Right lobe of liver (tissue), 6 donors: Measurements from ENCODE around the gene ACVR1. TPM values are rescaled to one million over a fixed set of nuclear protein-coding genes. Genes with fewer than 3 reads are reported as not detected.

ENCODE experiments used
- ATAC-seq, 4 donors: fragments of 200-7000 bp; cut with Tn5 transposase; one replicate each; pipeline ENCODE4 v1.9.1; 2020; ENCODE audit warnings: mild to moderate bottlenecking in 4 of 4, moderate library complexity in 4 of 4
- DNase-seq, 3 donors: peaks; one replicate each; pipeline ENCODE4 v3.0.0-alpha.2; 2020
- H3K27ac ChIP-seq, 3 donors: fragments of 200-600 bp; one replicate each; pipeline ENCODE4 v1.8.0; 2022
- H3K27me3 ChIP-seq, 2 donors: fragments of 200-600 bp; one replicate each; pipeline ENCODE4 v1.8.0; 2022
- H3K36me3 ChIP-seq, 4 donors: fragments of 200-600 bp; sonication (generic) in 1 of 4; one replicate each; pipeline versions ENCODE4 v1.5.1 to v1.8.0; 2017 to 2022; ENCODE audit warnings: control low read depth in 1 of 4
- H3K4me1 ChIP-seq, 4 donors: fragments of 200-600 bp; sonication (generic) in 1 of 4; one replicate each; pipeline versions ENCODE4 v1.5.1 to v1.8.0; 2017 to 2022; ENCODE audit warnings: control low read depth in 1 of 4
- H3K4me3 ChIP-seq, 3 donors: fragments of 200-600 bp; one replicate each; pipeline ENCODE4 v1.8.0; 2022
- H3K9me3 ChIP-seq, 4 donors: fragments of 200-600 bp; sonication (generic) in 1 of 4; one replicate each; pipeline versions ENCODE4 v1.5.1 to v1.8.0; 2017 to 2022; ENCODE audit warnings: control low read depth in 1 of 4
- CTCF ChIP-seq, 4 donors: fragments of 200-600 bp in 3 of 4; fragments of 450-650 bp in 1 of 4; IDR thresholded peaks; one replicate each; pipeline versions ENCODE4 v1.5.1 to v1.8.0; 2016 to 2022; ENCODE audit warnings: antibody characterized with exemption in 4 of 4, mild to moderate bottlenecking in 2 of 4
- POLR2A ChIP-seq: fragments of 450-650 bp; IDR thresholded peaks from one replicate; pipeline ENCODE4 v1.6.1; 2017; ENCODE audit warnings: antibody characterized with exemption, mild to moderate bottlenecking
- WGBS: methylation state at CpG from one replicate; pipeline ENCODE4 v1.1.6; 2018; ENCODE audit warnings: low coverage, low lambda C conversion rate; ENCODE audit not compliant: insufficient coverage; ENCODE audit errors: missing lambda C conversion rate; 5-methylcytosine and 5-hydroxymethylcytosine counted together
- intact Hi-C, 2 donors: fragments of 100-400 bp; cut with DNase I; formaldehyde crosslinking; loops; one replicate each; pipeline versions ENCODE4 v1.11.2 to v1.14.1; 2022
- long read RNA-seq: library from polyadenylated mRNA; unstranded; transcript quantifications from one replicate; pipeline ENCODE4 v2.0.0, GENCODE V29; 2019
- total RNA-seq, 6 experiments: library from RNA; depleted of rRNA in 2 of 6; stranded (reverse); fragments of >200 nt in 2 of 6; fragmentation: NEBNext Ultra II Directional in 3 of 6; extraction: Animal tissue kit (Norgen Biotek cat#: 25700) in 3 of 6; gene quantifications; one replicate each; pipeline versions ENCODE4 v1.1.0 to v1.2.4, GENCODE V29; 2016 to 2023
- donor health status: DM: no; HTN: yes; CAD: no.
- donor health status: DM: no; HTN: no; CAD: no.
- donor health status: DM: no; HTN: no; CAD: no.
- donor health status: DM: no; HTN: yes; CAD: no.
- donor health status: DM: no; HTN: yes; CAD: no.

The ACVR1 gene
- total RNA-seq, result 10 to 100 TPM; 10.9 to 25.1 (median 14.6) TPM
- long read RNA-seq, partial matches to known transcripts, result 0 of 1 reads
- long read RNA-seq, other reads (novel, unspliced or antisense), result 1 of 1 reads

- ATAC-seq (peak; percentile 83 to 91 (median 85)), DNase-seq (peak; percentile 96 to 98 (median 97))
- TF ChIP-seq POLR2A (peak; percentile 81), CTCF (IDR thresholded peaks at IDR 0.05) (peak; percentile 19 to 64 (median 39))
- peak within 1 kb of the TSS; percentile 90 to 96 (median 94) for H3K27ac ChIP-seq
- peaks cover 0 to 68% (median 22%) of the 10 kb centered on the region in 4 donors for H3K4me1 ChIP-seq
- no peaks in the 10 kb centered on the region for H3K36me3 ChIP-seq
- WGBS, result 2% methylated on average over 11 of the region's 85 CpGs
- peak within 1 kb of the TSS; percentile 72 to 76 (median 75) for H3K4me3 ChIP-seq
- intact Hi-C loops, result no loop called here
- no peaks in the 10 kb centered on the region for H3K27me3 ChIP-seq
- no peaks in the 10 kb centered on the region for H3K9me3 ChIP-seq
Measured at GRCh38 chr2:157876066-157876785, at the start of gene ACVR1. TSS of gene ACVR1 (minus strand) at chr2:157876330. CDS start at chr2:157799493, 76,837 bp downstream.

GRCh38 chr2:157925071-157925470, 48.9 kb upstream of the ACVR1 start:
- H3K4me3 ChIP-seq, result no peak overlapping the region
- H3K36me3 ChIP-seq, result no peaks in the 10 kb centered on the region
- ATAC-seq (no peak), DNase-seq (no peak)
- no peaks in the 10 kb centered on the region for H3K9me3 ChIP-seq
- 78% methylated on average over 3 of the region's 3 CpGs for WGBS
- TF ChIP-seq CTCF (IDR thresholded peaks at IDR 0.05) (no peak), POLR2A (no peak)
- no peaks in the 10 kb centered on the region for H3K4me1 ChIP-seq
- no peaks in the 10 kb centered on the region for H3K27me3 ChIP-seq
- intact Hi-C loops, result no loop called here
- H3K27ac ChIP-seq, result no peak overlapping the region

GRCh38 chr2:157923598-157924217, 47.6 kb upstream of the ACVR1 start:
- no peaks in the 10 kb centered on the region for H3K36me3 ChIP-seq
- intact Hi-C loops, result no loop called here
- no peak overlapping the region for H3K4me3 ChIP-seq
- no peak for DNase-seq
- H3K27me3 ChIP-seq, result no peaks in the 10 kb centered on the region
- no peak overlapping the region for H3K27ac ChIP-seq
- H3K4me1 ChIP-seq, result no peaks in the 10 kb centered on the region
- TF ChIP-seq CTCF (IDR thresholded peaks at IDR 0.05), result no peak
- no peak for TF ChIP-seq POLR2A
- WGBS, result 59% methylated on average over 5 of the region's 5 CpGs
- no peaks in the 10 kb centered on the region for H3K9me3 ChIP-seq
- ATAC-seq, result no peak

- H3K4me3 ChIP-seq, result no peak overlapping the region
- H3K27me3 ChIP-seq, result no peaks in the 10 kb centered on the region
- H3K9me3 ChIP-seq, result no peaks in the 10 kb centered on the region
- TF ChIP-seq POLR2A (no peak), CTCF (IDR thresholded peaks at IDR 0.05) (no peak)
- H3K36me3 ChIP-seq, result no peaks in the 10 kb centered on the region
- H3K4me1 ChIP-seq, result no peaks in the 10 kb centered on the region
- no peak for DNase-seq
- H3K27ac ChIP-seq, result no peak overlapping the region
- intact Hi-C loops, result no loop called here
- ATAC-seq, result no peak
- 79% methylated on average over 1 of the region's 1 CpG for WGBS
Measured at GRCh38 chr2:157922815-157923214, 46.7 kb upstream of the ACVR1 start.
